Activated T-helper 1 cell treated with Interleukin-2 at 50 U/mL for 16 hours (primary cell): Measurements from ENCODE around the gene PROX2.

ENCODE experiments used
- DNase-seq: peaks from one replicate; pipeline ENCODE4 v3.0.0-alpha.2; 2020; ENCODE audit warnings: low read depth

The PROX2 gene

DNA sequence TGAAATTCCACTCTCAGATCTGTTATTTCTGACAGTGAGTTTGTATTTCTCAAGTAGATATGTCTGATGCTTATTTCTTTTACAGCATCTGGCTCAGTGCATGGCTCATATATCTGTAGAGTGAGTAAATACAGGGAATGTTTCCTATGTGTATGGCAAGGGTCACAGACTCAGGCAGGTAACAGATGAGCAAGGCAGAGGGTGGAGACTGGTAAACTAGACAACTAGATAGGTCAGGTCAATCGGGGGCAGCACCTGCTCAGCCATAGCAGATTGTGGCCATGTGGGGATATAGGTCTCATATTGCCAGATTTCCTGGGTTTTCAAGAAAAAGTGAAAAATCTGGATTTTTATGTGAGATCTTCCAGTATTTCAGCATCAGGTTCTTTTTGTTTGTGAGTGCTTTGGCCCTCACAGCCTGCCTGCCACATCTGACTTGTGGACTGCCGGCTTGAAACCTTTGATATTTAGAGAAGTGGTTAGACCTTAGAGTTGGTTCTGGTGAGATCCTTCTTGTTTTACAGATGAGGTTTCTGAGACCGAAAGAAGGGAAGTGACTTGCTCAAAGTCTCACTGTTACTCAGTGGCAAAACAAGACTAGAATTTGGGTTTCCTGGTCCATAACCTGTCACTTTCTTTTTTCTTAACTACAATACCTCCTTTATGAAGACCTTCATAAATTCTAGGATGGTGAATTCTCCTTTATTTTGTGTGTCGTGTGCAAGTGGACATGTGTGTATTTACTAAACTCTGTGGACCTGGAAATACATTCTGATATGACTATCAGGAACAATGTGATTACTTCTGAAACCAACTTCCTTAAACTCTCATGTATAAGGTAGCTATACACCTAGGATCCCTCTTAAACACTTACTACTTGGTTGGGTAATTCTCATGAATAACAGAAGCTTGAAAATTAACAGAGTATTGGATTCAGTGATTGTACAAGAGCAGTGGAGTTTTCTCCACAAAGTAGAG lies 34.4 kb downstream of the PROX2 start:
- DNase-seq: no peak

DNA sequence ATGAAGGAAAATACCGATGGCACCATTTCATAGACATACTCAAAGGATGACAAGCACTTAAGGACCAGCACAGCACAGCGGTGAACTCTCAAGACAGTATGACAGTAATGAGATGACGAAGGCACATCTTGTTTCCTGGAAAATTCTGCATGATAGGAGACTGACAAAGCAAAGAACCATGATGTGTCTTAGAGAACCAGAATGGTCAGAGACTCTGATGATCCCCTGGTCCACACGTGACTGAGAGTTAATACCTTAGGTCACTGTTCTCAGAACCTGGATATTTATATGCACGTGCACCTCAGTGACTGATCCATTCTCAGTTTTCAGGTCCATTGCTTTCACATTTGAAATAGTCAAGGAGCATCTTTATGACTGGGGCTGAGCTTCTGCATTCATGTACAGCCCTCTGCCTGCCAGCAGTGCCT lies 35.3 kb downstream of the PROX2 start:
- no peak for DNase-seq

DNA sequence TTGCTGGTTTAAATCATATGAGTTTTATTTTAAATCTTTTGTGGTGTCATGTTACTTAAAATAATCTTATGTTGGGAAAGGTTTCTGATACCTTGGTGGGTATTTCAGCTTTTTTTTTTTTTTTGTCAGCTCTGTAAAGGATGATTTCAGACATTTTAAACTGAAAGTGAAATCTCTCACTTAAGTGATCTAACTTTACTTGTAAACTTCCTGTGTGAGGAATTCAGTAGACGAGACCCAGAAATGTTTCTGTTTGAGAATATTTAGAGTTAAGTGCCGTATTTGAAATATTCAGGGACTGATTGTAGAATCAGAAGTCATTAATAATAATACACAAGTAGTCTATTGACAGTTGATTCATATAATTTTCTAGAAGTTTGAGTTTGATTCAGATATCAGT lies 37.8 kb downstream of the PROX2 start:
- no peak for DNase-seq

DNA sequence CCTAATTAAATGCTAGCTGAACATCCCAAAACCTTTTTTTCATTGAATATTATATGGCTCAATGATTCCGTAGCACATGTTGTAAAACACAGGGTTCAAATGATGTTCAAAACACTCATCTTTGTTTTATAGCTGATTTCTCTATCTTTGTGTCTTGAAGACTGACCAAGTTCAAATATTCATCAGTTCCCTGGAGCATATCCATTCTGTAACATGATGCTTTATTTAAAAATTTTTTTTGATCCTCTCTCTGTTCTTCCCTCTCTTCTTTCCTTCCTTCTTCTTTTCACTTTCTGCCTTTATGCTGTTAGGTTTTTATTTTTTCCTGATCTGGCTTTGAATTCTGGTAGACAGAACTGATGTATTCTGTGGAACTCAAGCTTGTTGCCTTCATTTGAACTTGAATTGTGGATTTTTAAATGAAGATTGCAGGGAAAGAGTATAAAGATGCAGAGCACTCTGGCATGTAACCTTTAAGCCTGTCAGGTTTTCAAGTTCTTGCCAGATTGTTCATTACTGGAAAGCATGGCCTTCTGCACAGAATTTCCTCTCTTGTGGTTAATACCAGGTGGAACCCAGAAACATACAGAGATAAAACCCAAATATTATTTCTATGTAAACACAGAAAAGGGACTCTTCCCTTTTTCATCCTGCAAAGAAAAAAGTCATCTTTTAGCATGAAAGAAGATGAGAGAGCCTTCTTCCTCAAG lies 39.5 kb downstream of the PROX2 start:
- DNase-seq: no peak

DNA sequence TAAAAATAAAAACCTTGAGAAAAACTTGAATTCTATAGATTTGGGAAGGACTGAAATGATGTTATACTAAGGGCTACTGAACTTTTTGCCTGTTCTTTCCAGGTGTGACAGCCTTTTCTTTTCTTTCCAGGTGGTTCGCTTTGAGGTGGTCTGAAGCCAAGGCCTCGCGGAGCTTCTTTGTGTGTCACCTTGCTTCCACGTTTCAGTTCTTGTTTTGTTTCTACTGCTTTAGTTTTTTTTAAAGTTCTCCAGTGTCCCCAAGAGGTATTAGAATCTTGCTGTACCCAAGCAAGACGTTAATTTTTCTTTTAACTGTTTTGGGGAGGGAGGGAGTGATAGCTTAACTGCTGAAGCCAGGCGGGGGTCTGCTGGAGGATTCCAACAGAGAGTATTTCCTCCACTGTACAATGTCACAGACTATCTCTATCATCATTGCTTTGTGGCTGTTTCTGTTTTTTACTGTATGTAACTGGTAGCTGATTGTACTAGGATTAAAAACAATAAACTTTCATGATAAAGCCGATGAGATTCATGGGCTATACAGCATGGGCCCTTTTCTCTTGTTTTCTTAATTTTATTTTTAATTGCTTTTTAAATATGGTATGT lies 40.2 kb downstream of the PROX2 start:
- DNase-seq: no peak

DNA sequence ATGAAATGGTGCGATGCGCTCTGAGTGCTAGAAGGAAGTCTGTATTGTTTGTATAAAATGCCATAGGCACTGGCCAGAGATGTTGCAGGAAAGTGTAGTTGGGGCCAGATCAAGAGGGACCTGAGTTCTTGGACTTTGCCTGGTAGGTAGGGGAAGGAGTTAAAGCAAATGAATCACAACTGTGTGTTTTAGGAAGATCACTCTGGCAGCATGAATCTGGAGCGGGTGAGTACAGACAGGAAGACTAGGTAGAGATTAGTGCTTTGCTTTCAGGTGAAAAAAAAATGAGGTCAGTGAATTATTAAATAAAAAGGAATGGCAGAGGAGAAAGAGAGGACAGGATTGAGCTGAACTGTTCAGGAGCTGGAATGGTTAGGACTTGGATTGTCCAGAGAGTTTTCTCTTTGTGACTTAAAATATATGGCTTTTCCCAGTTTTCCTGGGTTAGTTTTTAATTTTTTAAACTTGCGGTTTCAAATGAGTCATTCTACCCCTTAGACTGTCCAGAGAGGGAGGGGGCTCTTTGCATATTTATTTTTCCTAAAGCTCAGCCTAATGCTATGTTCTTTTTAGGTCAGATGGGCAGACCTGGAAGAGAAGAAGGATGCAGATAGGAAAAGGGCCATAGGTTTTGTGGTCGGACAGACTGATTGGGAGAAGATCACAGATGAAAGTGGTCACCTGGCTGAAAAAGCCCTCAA lies 41.1 kb downstream of the PROX2 start:
- DNase-seq: no peak

DNA sequence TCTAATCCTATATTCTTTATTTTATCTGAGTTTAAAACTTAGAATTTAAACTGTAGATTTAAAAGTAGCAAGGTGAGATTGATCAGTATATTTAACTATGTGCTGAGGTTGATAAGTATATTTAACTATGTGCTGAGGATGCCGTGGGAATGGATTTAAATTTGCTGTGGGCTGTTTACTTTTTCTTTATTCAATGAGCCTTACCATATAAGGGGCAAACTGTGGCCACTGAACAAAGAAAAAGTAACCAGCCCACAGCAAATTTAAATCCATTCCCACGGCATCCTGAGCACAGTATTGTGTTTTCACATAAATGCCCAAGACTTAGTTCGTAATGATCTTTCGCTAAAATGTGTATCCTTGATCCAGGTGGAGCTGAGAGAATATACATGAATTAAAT lies 43.1 kb downstream of the PROX2 start:
- DNase-seq: no peak

DNA sequence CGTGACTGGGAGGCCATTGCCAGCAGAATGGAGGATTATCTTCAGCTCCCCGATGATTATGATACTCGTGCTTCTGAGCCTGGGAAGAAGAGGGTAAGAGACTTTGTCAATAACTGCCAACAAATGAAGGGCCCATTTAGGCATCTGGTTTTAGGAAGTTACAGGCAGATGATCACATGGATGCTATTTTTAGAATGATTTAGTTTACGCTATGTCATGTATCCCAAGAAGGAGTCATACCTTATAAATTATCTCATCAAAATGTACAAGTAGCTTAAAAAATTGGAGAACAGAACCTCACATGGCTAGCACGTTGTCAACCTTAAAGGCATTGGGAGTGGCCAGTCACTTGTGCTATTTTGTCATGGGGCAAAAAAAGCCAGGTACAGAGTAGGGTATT lies 46.7 kb downstream of the PROX2 start:
- no peak for DNase-seq

DNA sequence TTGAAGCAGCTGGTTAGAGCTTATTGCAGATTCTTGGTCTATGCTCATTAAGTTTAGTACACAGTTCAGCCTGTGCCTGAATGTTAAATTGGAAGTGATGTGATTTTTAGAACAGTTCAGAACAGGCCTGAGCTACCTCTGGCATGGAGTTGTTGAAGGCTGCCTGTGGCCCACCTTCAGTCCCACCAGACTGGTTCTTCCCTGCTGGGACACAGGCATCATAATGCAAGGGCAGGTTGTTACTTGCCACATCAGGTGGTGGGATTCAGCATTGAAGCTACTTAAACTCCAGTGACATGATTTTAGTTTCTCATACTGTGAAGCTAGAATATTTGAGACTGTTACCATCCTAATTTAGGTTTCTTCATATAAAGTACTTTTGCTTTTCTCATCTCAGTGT lies 49.4 kb downstream of the PROX2 start:
- DNase-seq: no peak
